GM19043 (cell line): ENCODE measurements around the gene CTSA.
A peak's percentile ranks its signal among the peaks of the same experiment; 100 is the strongest.
"Not testable (repeated sequence)": the region's sequence is repeated elsewhere in the genome, so short reads cannot be mapped to it uniquely, and the experiment has no call there.

Experiments used
- ATAC-seq: cut with Tn5 transposase; IDR thresholded peaks from one replicate; pipeline ENCODE4 v1.9.1; 2021; ENCODE audit warnings: low read depth; ENCODE audit not compliant: unreplicated experiment

Gene CTSA

DNA sequence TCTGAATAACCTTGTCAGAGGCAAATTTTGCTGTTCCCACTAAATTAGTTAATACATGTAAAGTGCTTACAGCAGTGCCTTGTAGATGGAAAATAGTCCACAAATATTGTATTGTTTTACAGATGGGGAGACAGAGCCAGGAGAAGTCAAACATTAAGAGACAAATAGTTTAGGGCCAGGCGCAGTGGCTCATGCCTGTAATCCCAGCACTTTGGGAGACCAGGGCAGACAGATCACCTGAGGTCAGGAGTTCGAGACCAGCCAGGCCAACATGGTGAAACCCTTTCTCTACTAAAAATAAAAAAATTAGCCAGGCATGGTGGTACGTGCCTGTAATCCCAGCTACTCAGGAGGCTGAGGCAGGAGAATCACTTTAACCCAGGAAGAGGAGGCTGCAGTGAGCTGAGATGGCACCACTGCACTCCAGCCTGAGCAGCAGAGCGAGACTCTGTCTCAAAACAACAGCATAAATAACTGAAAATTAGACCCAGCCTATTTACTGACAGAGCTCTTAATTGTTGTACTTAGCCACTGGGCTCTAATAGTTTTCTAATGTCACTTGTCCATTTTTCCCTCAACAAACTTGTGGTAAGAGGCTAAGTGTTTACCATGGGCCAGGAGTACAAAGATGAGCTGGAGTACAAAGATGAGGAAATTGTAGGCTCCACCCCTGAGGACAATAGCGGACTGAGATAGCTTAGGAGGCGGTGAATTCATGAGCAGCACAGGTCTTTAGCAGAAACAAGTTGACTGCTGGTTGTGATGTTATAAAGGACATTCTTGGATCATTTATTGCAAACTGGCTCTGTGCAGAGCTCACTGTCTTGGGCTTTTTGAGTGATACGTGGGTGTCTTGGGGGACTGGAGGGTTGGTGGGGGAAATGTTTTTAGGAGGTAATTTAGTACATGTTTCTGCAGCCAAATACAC, 27.3 kb upstream of the CTSA start:
- no peak for ATAC-seq

DNA sequence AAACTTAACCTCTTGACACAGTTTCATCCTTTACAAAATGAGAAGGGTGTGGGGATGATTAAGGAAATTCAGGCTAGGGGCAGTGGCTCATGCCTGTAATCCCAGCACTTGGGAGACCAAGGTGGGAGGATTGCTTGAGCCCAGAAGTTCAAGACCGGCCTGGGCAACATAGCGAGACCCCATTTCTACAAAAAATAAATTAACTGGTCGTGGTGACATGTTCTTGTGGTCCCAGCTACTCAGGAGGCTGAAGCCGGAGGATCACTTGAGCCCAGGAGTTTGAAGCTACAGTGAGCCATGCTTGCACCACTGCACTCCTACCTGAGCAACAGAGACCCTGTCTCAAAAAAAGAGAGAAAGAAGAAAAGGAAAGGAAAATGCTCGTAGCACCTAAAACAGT, 24.7 kb upstream of the CTSA start:
- no peak for ATAC-seq

DNA sequence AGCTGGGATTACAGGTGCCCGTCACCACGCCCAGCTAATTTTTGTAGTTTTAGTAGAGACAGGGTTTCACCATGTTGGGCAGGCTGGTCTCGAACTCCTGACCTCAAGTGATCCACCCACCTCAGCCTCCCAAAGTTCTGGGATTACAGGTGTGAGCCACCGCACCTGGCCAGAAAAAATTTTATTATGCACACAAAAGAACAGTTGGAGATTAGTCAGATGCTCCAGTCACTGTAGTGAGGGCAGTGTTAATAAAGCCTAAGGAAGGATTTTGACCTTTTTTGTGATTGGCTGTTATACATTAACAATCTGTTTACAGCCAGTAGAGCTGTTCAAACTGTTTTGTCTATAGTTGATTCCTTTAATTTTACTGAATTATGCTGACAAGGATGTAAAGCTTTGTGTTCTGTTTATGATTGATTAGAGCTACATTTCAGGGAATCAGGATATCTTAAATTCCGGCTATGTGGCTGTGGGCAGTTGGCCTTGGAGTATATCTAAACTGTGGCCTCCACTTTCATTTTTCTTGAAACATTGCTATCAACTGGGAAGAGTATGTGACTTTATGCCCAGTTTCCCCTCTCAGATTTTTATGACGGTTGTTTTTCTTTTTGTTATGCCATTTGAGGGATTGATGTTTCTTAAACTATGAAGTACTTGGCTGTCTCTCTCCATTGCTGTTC, 23.9 kb upstream of the CTSA start:
- no peak for ATAC-seq

DNA sequence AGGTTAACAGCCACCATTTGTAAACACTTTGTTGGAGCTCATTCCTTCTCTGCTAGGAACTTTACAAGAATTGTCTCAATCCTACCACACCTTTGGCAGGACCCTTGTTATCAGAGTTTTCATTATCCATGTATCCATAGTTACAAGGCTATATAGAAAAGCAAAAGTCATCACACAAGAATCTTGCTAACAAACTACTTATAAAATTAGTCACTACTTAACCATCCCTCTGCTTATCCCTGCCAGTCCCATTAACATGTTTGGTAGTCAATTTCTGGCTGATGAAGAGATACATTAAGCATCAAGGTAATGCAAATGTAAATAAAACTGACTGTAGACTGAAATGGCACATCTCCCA, 23.3 kb upstream of the CTSA start:
- ATAC-seq, result no peak

DNA sequence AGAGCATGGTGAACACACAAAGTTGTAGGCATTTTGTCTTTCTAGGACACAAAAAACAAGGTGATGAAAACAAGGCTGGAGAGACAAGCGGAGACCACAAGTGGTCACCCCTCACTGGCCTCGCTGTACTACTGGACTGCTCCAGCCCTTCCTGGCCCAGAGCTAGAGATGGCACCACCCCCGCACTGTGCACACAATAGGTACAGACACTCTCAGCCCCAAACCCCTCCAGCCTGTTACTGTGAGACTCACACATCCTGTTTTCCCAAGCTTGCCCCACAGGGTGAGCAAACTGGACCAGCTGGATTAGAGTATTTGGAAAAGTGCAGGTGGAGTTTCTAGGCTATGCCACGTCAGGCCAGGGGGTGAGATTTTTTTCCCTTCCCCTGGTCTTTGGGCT, 18.5 kb upstream of the CTSA start:
- no peak for ATAC-seq

DNA sequence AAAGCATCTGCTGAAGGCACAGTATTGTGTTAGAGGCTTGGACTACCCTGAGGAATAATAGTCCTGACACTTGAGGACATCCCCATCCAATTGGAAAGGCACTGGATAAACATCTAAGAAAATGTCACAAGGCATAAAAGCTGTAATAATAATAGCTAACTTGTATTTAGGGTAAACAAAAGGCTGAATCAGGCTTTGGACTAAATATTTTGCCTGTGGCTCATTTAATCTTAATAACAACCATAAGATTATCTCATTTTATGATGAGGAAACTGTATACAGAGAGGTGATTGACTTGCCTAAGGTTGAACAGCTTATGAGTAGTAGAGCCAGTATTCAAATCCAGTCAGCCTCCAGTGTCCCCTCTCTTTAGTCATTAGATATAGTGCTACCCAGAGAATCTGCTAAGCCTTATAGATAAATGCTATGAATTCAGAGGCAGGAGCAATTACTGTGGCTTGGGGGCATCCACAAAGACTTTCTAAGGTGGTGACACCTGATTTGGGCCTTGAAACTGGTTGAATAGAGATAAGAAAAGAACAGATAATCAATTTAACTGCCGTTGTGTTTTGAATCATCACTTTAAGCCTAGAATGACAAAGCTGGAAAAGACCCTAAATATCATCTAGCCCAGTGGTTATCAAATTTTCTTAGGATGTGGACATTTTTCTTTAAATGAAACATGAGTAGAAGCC, 17.6 kb upstream of the CTSA start:
- no peak for ATAC-seq

DNA sequence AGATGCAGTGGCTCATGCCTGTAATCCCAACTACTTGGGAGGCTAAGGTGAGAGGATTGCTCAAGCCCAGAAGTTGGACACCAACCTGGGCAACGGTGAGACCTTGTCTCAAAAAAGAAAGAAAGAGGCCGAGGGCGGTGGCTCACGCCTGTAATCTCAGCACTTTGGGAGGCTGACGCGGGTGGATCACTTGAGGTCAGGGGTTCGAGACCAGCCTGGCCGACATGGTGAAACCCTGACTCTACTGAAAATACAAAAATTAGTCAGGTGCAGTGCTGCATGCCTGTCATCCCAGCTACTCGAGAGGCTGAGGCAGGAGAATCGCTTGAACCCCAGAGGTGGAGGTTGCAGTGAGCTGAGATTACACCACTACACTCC, 17.0 kb upstream of the CTSA start:
- ATAC-seq, result not testable (repeated sequence)

DNA sequence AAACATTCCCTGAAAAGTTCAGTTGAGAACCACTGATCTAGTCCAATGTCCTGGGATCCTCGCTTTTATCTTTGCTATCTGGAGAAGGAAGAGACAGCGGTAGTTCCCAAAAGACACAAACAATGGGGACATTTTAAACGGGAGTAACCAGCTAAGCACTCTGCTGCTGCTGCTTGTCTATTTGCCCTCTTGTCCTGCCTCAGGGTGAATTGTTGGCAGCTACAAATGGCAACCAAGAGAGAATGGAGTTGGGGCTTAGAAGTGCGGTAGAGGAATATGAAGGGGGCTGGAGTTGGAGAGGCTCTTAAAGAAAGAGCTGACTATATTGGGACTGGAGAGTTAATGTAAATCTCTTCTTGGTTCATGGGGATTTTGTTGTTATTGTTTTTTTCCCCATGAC, 16.6 kb upstream of the CTSA start:
- ATAC-seq, result no peak

DNA sequence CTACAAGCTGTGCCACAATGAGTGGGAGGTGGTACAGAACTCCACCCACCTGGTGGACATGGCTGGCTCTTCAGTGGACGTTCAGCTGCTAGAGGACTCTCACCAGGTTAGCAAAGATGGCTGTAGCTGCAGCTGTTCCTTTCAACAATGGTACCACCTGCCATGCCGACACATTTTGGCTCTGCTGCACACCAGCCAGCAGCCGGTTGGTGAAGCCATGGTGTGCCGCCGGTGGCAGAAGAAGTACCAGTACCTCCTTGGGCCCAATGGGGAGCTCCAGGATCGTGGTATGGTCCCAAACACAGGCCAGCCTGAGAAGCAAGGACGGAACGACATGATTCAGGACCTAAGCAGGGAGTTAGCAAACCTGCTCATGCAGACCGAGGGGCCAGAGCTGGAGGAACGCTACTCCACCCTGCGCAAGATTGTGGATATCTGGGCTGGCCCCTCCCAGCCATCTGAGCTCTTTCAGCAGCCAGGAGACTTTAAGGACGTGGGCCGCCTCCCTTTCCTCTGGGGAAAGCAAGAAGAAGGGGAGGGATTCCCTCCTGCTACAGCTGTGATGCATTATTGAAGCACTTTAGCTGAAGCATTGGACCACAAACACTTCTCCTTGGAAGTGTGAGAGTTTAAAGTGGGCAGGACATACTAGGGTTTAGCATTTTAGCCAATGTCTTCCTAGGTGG, 12.9 kb upstream of the CTSA start:
- ATAC-seq, result no peak

DNA sequence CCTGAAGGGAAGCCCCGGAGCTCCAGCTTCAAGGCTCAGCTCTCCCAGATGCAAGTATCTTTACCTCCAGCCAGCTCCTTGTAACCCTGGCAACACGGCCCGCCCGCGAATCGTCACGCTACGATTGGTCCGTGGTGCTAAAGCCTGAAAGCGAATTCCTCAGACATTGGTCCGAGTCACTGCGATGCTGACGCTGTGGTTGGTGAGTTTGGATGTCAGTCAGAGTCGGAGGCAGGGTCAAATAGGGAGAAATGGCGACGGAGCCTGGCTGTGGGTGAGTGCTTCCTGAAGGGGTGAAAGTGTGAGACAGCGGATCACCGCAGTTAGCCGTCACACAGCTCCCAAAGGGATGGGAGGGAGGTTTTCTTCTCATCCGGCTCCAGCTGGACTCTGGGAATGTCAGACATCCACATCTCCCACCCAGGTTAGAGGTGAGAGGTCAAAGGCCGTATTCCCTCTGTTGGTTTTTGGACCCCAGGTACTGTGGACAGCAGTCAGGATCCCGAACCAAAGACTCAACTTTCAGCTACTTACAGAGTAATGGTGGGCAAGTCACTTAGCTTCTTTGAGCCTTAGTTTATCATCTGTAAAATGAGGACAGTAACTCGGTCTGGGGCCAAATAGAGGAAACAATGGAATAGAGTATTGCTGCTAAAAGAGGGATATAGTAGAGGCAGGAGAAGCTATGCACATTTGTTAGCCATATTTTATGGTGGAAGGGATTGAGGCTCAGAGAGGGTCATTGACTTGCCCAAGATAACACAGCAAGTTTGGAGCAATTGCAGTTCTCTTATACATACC, 9.9 kb upstream of the CTSA start, which contains the start of gene ZSWIM1:
ZSWIM1 (plus strand) TSS at position 240 of the 801 bp plus-strand sequence. CDS start 1,366 bp downstream, outside the sequence.
- peak; percentile 97 for ATAC-seq

DNA sequence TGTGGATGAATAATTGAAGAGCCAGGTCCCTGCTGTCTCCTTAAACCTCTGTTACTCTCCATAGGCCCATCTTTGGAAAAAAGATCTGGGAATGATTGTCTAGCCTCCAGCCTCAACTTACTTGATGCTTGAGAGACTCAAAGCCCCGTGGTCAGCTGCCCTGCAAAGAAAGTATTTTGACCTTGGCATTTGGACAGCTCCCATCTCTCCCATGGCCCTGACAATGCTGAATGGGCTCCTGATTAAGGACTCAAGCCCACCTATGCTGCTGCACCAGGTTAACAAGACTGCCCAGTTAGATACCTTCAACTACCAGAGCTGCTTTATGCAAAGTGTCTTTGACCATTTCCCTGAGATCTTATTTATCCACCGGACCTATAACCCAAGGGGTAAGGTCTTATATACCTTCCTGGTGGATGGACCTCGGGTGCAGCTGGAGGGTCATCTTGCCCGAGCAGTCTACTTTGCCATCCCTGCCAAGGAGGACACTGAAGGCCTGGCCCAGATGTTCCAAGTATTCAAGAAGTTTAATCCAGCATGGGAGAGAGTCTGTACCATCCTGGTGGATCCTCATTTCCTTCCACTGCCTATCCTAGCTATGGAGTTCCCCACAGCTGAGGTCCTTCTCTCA, 8.6 kb upstream of the CTSA start:
- ATAC-seq, result no peak

DNA sequence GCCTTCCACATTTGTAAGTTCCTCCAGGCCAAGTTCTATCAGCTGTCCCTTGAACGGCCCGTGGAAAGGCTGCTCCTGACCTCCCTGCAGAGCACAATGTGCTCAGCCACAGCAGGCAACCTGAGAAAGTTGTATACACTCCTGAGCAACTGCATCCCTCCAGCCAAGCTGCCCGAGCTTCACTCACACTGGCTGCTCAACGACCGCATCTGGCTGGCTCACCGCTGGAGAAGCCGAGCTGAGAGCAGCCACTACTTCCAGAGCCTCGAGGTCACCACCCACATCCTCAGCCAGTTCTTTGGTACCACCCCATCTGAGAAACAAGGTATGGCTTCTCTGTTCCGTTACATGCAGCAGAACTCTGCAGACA, 8.1 kb upstream of the CTSA start:
- ATAC-seq, result no peak

DNA sequence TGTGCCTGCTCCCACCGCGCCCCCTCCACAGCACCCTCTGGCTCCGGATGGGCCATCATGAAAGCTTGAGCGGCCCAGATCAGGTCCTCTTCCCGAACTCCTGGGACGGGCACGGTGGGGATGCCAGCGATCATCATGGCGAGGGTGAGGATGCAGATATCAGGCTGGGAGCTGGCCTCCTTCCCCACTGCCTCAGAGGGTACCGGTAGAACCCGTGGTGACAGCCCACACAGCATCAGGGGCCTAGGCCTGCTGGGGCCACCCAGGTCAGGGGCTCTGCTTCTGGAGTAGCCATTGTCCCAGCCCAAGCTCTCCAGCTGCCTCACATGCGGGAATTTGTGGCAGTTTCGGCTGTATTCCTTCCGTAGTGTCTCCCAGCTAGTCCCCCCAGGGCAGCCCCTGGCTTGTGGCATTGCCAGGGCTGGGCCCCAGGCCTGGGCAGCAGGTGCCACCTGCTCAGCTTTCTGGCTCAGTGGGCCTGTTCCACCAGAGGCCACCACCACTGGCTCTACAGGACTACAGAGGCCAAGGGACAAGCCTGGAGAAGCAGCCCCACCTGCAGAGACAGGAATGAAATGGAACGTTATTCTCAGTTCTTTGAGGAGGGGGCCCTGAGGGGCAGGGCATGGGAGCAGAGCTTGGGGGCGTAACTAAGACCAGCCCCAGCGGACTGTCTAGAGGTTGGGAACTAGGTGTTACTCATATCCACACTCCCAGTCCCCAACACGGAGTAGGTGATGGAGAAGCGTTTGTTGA, 4.4 kb upstream of the CTSA start:
- ATAC-seq, result no peak

DNA sequence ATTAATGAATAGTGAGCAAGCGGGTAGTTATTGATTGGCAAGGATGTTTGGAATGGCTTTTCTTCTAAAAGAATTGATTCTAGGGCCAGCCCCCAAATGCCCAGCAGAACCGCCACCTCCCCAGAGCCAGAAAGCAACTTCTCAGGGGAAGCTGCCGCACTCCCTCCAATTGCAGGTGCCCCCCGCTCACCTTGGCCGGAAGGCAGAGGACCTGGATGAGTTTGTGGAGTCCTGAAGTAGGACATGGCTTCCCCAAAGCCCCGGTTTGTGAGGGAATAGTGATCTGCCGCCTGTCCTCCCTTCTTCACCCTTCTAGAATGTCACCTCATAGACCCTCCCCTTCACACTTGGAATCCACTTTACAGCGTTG, 3.8 kb upstream of the CTSA start, which contains the start of gene SPATA25:
SPATA25 (minus strand) TSS at position 277 of the 370 bp plus-strand sequence; CDS start at position 245, 32 bp downstream.
- no peak for ATAC-seq

DNA sequence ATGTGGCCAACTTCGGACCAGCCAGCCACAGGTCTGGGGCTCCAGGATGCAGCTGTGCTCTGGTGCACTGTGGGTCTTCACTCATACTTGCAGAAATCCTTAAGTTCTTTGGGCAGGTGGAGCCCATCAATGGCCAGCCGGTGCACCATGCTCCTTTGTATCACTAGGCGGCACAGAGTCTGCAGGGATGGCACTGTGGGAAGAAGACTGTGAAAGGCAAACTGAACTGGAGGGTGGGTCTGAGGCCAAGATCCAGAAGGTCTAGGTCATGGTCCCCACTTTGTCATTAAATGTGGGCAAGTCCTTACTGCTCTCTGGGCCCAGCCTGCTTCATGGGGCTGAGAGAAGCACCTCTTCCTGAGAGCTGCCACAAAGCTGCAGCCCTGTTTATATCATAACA, 2.5 kb upstream of the CTSA start:
- no peak for ATAC-seq

DNA sequence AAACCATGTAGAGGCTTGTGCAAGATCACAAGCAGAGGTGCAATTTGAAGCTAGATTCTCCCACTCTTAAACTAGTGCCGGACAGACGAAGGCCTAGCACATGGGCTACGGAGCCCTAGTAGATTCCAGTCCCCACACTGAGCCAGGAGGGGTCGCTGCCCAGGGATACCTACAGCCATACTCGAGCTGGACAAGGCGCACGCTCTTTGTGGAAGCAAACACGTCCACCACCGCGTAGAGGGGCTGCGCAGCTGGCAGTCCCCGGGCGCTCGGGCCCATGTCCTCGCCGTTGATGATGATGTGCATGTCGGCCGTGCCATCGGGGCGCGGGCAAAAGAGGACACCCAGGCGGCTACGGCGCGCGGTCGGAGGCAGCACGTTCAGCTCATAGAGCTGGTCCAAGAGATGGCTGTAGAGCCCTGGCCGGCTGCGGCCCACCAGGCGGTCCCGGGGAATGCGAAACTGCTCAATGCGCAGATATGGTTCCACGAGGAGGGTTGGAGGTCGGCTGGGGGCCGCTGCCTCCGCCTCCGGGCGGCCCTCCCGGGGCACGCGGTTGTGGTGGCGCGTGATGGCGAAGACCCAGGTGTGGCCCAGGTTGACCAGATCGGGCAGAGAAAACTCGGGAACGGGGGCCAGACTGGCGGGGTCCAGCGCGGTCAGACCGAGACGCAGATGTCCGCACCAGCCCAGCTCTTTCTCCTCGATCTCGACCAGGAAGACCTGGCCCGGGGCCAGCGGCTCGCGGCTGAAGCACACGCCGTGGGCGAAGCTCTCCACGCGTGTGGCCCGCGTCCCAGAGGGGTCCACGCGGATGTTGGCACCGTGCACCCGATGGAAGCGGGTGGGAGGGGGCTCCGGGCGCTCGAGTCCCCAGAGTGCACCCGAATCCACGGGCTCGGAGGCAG, 804 bp upstream of the CTSA start:
- ATAC-seq, result no peak

DNA sequence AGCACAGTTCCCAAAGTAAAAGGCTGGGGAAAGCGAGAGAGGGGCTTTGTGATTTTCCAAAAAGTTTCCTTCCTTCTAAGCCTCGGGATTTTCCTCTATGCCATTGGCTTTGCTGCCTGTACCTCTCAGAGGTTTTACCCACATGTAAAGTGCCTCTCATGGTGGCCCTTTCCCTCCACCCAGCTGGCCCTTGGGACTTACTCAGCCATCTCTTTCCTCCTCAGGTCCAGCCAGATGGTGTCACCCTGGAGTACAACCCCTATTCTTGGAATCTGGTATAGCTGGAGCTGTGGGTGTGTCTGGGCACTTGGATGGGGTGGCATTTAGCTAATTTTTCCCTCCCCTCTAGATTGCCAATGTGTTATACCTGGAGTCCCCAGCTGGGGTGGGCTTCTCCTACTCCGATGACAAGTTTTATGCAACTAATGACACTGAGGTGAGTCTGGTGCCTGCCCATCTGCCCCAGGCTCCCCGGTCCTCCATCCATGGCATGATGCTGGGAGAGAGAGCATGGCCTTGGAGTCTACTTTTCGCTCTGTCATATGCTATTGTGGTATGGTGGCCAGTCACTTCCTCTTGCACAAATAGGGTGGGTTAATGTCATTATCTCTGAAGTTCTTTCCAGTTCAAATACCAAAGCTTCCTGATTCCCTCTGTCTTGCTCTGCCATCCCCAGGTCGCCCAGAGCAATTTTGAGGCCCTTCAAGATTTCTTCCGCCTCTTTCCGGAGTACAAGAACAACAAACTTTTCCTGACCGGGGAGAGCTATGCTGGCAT, 1.1 kb downstream of the CTSA start:
- no peak for ATAC-seq
